ENCODE data around the gene MARVELD1. TPM values are rescaled to one million over a fixed set of nuclear protein-coding genes. Genes with fewer than 3 reads are reported as not detected.

MARVELD1 gene
- total and polyA plus RNA-seq, 9 donors: 16.2 to 58.5 (median 40.2) TPM

GRCh38 chr10:97685395-97685958 lies 28.1 kb upstream of the MARVELD1 start:
- Histone ChIP-seq H3K9me3 (no peaks in the 10 kb centered on the region), H3K27me3 (no peaks in the 10 kb centered on the region), H3K4me3 (peak overlapping the region; percentile 86), H3K4me1 (ENCODE audit: insufficient read depth) (peaks cover 18% of the 10 kb centered on the region), H3K36me3 (no peaks in the 10 kb centered on the region), H3K27ac (peak overlapping the region in 1 of 2 donors; percentile 92)
- DNase-seq: peak in 3 of 5 donors; percentile 42 to 61 (median 52)
- WGBS, 3 donors: 55 to 76% (median 71%) methylated on average over 2 of the region's 2 CpGs
- intact Hi-C loops (cut with DNase I): loop anchor here in 1 of 4 donors (5.0 kb wide), 1 partner anchor 37 kb away; no protein-coding TSS in a partner anchor
- TF ChIP-seq POLR2A (IDR thresholded peaks at IDR 0.05): no peak
- no peak for TF ChIP-seq EP300 (IDR thresholded peaks at IDR 0.05)
- peak in 1 of 3 donors; percentile 25 for TF ChIP-seq CTCF (IDR thresholded peaks at IDR 0.05)

GRCh38 chr10:97686301-97686961 lies 27.1 kb upstream of the MARVELD1 start:
- DNase-seq: no peak
- WGBS, 3 donors: 8 to 12% (median 11%) methylated on average over 14 of the region's 14 CpGs
- intact Hi-C loops (cut with DNase I): loop anchor here in 1 of 4 donors (5.0 kb wide), 1 partner anchor 36 kb away; no protein-coding TSS in a partner anchor
- peak overlapping the region; percentile 54 to 92 for H3K27ac ChIP-seq
- H3K36me3 ChIP-seq: no peaks in the 10 kb centered on the region
- H3K27me3 ChIP-seq: no peaks in the 10 kb centered on the region
- H3K9me3 ChIP-seq: no peaks in the 10 kb centered on the region
- TF ChIP-seq POLR2A (IDR thresholded peaks at IDR 0.05): no peak
- no peak for TF ChIP-seq CTCF (IDR thresholded peaks at IDR 0.05)
- no peak for TF ChIP-seq EP300 (IDR thresholded peaks at IDR 0.05)
- H3K4me1 ChIP-seq (ENCODE audit: insufficient read depth): peaks cover 18% of the 10 kb centered on the region
- H3K4me3 ChIP-seq: peak overlapping the region; percentile 86

GRCh38 chr10:97686962-97687784 lies 26.4 kb upstream of the MARVELD1 start, which contains the start of gene AVPI1:
TSS of gene AVPI1 (minus strand) at chr10:97687241. CDS start at chr10:97679905, 7,336 bp downstream.
- Histone ChIP-seq H3K36me3 (no peaks in the 10 kb centered on the region), H3K9me3 (no peaks in the 10 kb centered on the region), H3K4me1 (ENCODE audit: insufficient read depth) (peaks cover 18% of the 10 kb centered on the region), H3K27ac (peak within 1 kb of the TSS; percentile 88 to 92), H3K27me3 (no peaks in the 10 kb centered on the region), H3K4me3 (peak within 1 kb of the TSS; percentile 86)
- DNase-seq: peak; percentile 98 to 99 (median 98)
- TF ChIP-seq POLR2A (IDR thresholded peaks at IDR 0.05): peak; percentile 96
- peak in 1 of 3 donors; percentile 11 for TF ChIP-seq CTCF (IDR thresholded peaks at IDR 0.05)
- peak; percentile 92 for TF ChIP-seq EP300 (IDR thresholded peaks at IDR 0.05)
- intact Hi-C loops (cut with DNase I): loop anchor here in 1 of 4 donors (5.0 kb wide), 1 partner anchor 35 kb away; no protein-coding TSS in a partner anchor
- WGBS, 3 donors: 0 to 1% (median 1%) methylated on average over 63 to 78 of the region's 78 CpGs

Measured in ovary (tissue), 9 donors.